ENCODE measurements around the gene JAZF1. TPM values are rescaled to one million over a fixed set of nuclear protein-coding genes. Genes with fewer than 3 reads are reported as not detected.

Gene JAZF1
- total RNA-seq, 1 experiment from 2014 or later = 9.1 TPM

DNA sequence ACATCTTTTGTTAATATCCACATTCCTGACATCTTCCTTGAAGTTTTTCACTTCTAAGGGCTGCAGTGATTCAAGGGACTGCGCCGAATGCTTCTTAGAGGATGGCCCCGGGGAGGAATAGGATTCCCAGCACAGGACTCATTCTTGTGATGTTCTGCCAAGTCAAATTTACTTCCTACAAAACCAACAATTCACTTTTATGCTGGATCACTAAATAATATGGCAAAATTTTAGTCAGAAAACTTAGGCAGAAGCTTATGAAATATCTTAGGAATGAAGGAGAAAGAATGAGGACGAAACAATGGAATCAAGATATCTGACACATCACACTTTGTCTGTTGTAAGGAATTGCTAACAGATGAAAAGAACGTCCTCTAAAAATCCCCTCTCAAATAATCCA lies 151.5 kb downstream of the JAZF1 start:
- H4K91ac ChIP-seq (ENCODE audit: insufficient read length, low read depth, low read length) = no peak overlapping the region
- H3K14ac ChIP-seq (ENCODE audit: insufficient read depth, low read length) = no peak overlapping the region
- no peak overlapping the region for H3K56ac ChIP-seq (ENCODE audit: insufficient read length, low read depth, low read length)
- no peak overlapping the region for H4K5ac ChIP-seq (ENCODE audit: insufficient read length, low read depth, low read length)
- no peak overlapping the region for H2BK15ac ChIP-seq (ENCODE audit: low read depth, low read length)
- no peaks in the 10 kb centered on the region for H3K27me3 ChIP-seq (ENCODE audit: insufficient read depth, low read length)
- Mint-ChIP-seq H3K4me1 (peaks cover 12 to 23% of the 10 kb centered on the region in 2 experiments), H3K9me3 (no peaks in the 10 kb centered on the region), H3K27ac (no peak overlapping the region), H3K27me3 (ENCODE audit: low read depth) (peaks cover 4% of the 10 kb centered on the region; the same call in 1 of the 2 replicates), H3K4me3 (no peak overlapping the region), H3K36me3 (ENCODE audit: insufficient read depth in 1 of 3, low read depth in 3 of 3) (no peaks in the 10 kb centered on the region)
- no peaks in the 10 kb centered on the region for H4K20me1 ChIP-seq (ENCODE audit: control insufficient read depth, insufficient read depth, insufficient read length)
- no peak overlapping the region for H3K27ac ChIP-seq (ENCODE audit: insufficient read length, low read depth, low read length)
- DNase-seq = no peak
- no peak overlapping the region for H3K4me2 ChIP-seq (ENCODE audit: insufficient read depth, insufficient read length, low read length)
- no peak overlapping the region for H3K9ac ChIP-seq (ENCODE audit: extremely low read depth, insufficient read length, low read length)
- no peaks in the 10 kb centered on the region for H3K9me3 ChIP-seq (ENCODE audit: control insufficient read depth, low read depth, low read length)
- H3K23me2 ChIP-seq (ENCODE audit: insufficient read length, low read depth, low read length, poor library complexity, severe bottlenecking) = no peaks in the 10 kb centered on the region
- H3T11ph ChIP-seq (ENCODE audit: low read length) = no peak overlapping the region
- no peak overlapping the region for H4K8ac ChIP-seq (replicated peaks; ENCODE audit: insufficient read length, low read depth, low read length)
- no peak overlapping the region for H2BK5ac ChIP-seq (ENCODE audit: insufficient read length, low read length)
- no peaks in the 10 kb centered on the region for H3K4me1 ChIP-seq (ENCODE audit: insufficient read depth, low read length)
- no peaks in the 10 kb centered on the region for H3K79me2 ChIP-seq (ENCODE audit: insufficient read depth, low read length)
- no peak overlapping the region for H2BK12ac ChIP-seq (ENCODE audit: insufficient read length, low read depth, low read length)
- no peak overlapping the region for H2BK120ac ChIP-seq (ENCODE audit: low read depth, low read length, poor library complexity, severe bottlenecking)
- no peak overlapping the region for H3K18ac ChIP-seq (ENCODE audit: insufficient read length, low read depth, low read length)
- H3K79me1 ChIP-seq (ENCODE audit: insufficient read depth, low read depth, low read length, poor library complexity, severe bottlenecking) = no peaks in the 10 kb centered on the region
- no peak overlapping the region for H2BK20ac ChIP-seq (ENCODE audit: low read depth, low read length, poor library complexity, severe bottlenecking)
- H2AFZ ChIP-seq (ENCODE audit: low read length) = no peak overlapping the region
- no CpG with 5 or more reads among the region's 5 CpGs for WGBS (ENCODE audit: extremely low coverage, insufficient read length, low lambda C conversion rate)
- no peak overlapping the region for H3K23ac ChIP-seq (ENCODE audit: insufficient read length, low read depth, low read length)
- H2AK5ac ChIP-seq (ENCODE audit: insufficient read length, low read length) = no peak overlapping the region
- no peak overlapping the region for H3K4ac ChIP-seq (ENCODE audit: low read depth, low read length)
- TF ChIP-seq CTCF (conservative IDR thresholded peaks at IDR 0.05) = no peak
